OCI-LY1 (cell line): ENCODE data around the gene ADGRL4.

Experiments
- EZH2 ChIP-seq: fragments of 200-600 bp; sonication (generic), shearing (Covaris generic); IDR thresholded peaks from 2 replicates; pipeline ENCODE4 v1.8.0; 2017; ENCODE audit warnings: borderline replicate concordance, mixed run types, mild to moderate bottlenecking, antibody characterized with exemption, low read length, moderate library complexity, mixed read lengths
- TF ChIP-seq, protein P1 (sequence below): fragments of 200-600 bp; sonication (generic), shearing (Covaris generic); IDR thresholded peaks from 2 replicates; pipeline ENCODE4 v1.5.1; 2017; ENCODE audit warnings: mild to moderate bottlenecking, antibody characterized with exemption, low read length, moderate library complexity, mixed read lengths

DNA sequence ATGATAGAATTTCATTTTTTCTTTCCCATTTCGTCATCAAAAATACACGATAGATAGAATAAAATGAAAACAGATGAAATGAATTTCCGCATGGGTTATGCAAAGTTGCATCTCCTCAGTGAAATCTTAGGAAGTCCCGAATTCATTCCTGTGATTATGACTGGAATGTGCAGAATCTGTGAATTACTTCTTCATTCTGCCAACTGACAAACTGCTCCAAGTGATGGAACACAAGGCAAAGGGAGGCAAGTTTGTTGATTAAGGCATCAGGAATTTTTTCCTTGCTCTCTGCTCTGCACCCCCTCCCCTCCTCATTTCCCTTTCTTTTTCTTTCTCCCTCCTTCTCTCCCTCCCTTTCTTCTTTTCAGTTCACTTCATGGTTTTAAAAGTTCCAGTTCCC lies 37.0 kb upstream of the ADGRL4 start:
- TF ChIP-seq, protein P1, sequence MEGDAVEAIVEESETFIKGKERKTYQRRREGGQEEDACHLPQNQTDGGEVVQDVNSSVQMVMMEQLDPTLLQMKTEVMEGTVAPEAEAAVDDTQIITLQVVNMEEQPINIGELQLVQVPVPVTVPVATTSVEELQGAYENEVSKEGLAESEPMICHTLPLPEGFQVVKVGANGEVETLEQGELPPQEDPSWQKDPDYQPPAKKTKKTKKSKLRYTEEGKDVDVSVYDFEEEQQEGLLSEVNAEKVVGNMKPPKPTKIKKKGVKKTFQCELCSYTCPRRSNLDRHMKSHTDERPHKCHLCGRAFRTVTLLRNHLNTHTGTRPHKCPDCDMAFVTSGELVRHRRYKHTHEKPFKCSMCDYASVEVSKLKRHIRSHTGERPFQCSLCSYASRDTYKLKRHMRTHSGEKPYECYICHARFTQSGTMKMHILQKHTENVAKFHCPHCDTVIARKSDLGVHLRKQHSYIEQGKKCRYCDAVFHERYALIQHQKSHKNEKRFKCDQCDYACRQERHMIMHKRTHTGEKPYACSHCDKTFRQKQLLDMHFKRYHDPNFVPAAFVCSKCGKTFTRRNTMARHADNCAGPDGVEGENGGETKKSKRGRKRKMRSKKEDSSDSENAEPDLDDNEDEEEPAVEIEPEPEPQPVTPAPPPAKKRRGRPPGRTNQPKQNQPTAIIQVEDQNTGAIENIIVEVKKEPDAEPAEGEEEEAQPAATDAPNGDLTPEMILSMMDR: no peak
- TF ChIP-seq EZH2: no peak
